A549 (cell line): ENCODE results near the gene SMAD9. TPM values are rescaled to one million over a fixed set of nuclear protein-coding genes. Genes with fewer than 3 reads are reported as not detected.

ENCODE experiments used
- ATAC-seq, 2 experiments: fragments of 200-7000 bp in 1 of 2; fragments of >200 bp in 1 of 2; cut with Nextera tagmentation in 1 of 2; cut with Tn5 transposase in 1 of 2; 3 replicates each; pipeline versions ENCODE4 v1.8.0 to v1.9.1; 2018 to 2020; ENCODE audit warnings: mild to moderate bottlenecking in 1 of 2, moderate library complexity in 1 of 2
- CTCF ChIA-PET: fragments of 300-600 bp; sonication (Branson Sonifier 250); formaldehyde crosslinking; extraction: SDS; loops from one replicate; lab custom pipeline; 2021; ENCODE audit warnings: antibody characterized with exemption, inconsistent platforms; lab: Yijun Ruan, JAX
- POLR2A ChIA-PET: fragments of 350-600 bp; formaldehyde crosslinking; extraction: SDS; loops from one replicate; lab custom pipeline; 2021; ENCODE audit warnings: antibody characterized with exemption, inconsistent platforms; lab: Yijun Ruan, JAX
- DNase-seq, 2 experiments: peaks; one replicate each; pipeline versions ENCODE4 v3.0.0 to v3.0.0-alpha.2; 2011 to 2016; ENCODE audit warnings: low read depth in 1 of 2, low spot score in 1 of 2
- FAIRE-seq: peaks from 2 replicates; lab custom pipeline; 2011; peaks lifted over from hg19 to GRCh38; lab: Jason Lieb, UNC
- H3K27ac ChIP-seq, 2 experiments: fragments of >200 bp; sonication (Bioruptor Twin); formaldehyde crosslinking; 3 replicates each; pipeline ENCODE4 v1.5.1; 2016 to 2017
- H3K4me1 ChIP-seq: fragments of >200 bp; sonication (Bioruptor Twin); formaldehyde crosslinking; 3 replicates; pipeline ENCODE4 v1.6.1; 2016
- H3K4me2 ChIP-seq: fragments of >200 bp; sonication (Bioruptor Twin); formaldehyde crosslinking; 3 replicates; pipeline ENCODE4 v1.6.1; 2016
- H3K4me3 ChIP-seq: fragments of >200 bp; sonication (Bioruptor Twin); formaldehyde crosslinking; 3 replicates; pipeline ENCODE4 v1.5.1; 2016
- H3K9me3 ChIP-seq: fragments of >200 bp; sonication (Bioruptor Twin); formaldehyde crosslinking; 3 replicates; pipeline ENCODE4 v1.6.1; 2016
- BHLHE40 ChIP-seq: IDR thresholded peaks from 2 replicates; pipeline ENCODE4 v1.6.1; 2012; ENCODE audit warnings: low read depth, low read length, inconsistent platforms
- CBX2 ChIP-seq: fragments of 200-600 bp; sonication (generic); IDR thresholded peaks from 2 replicates; pipeline ENCODE4 v1.6.1; 2016; ENCODE audit warnings: low read depth, mild to moderate bottlenecking, borderline replicate concordance
- CBX8 ChIP-seq: fragments of 200-600 bp; sonication (generic); IDR thresholded peaks from 2 replicates; pipeline ENCODE4 v1.6.1; 2016
- CEBPB ChIP-seq, 2 experiments: fragments of >200 bp in 1 of 2; sonication (Bioruptor Twin) in 1 of 2; formaldehyde crosslinking in 1 of 2; IDR thresholded peaks; 2 replicates each; pipeline ENCODE4 v1.6.1; 2012 to 2016
- CHD4 ChIP-seq: fragments of 200-600 bp; sonication (generic); IDR thresholded peaks from 2 replicates; pipeline ENCODE4 v1.6.1; 2016; ENCODE audit warnings: antibody characterized with exemption, mild to moderate bottlenecking, borderline replicate concordance
- ESRRA ChIP-seq: fragments of 150-350 bp; IDR thresholded peaks from 2 replicates; pipeline ENCODE4 v1.6.1; 2014; ENCODE audit warnings: mild to moderate bottlenecking, low read length, borderline replicate concordance
- HEYL ChIP-seq: fragments of 250-450 bp; sonication (Bioruptor Pico); IDR thresholded peaks from 2 replicates; pipeline ENCODE4 v1.8.0; 2021; ENCODE audit warnings: mild to moderate bottlenecking, moderate library complexity
- HOXA7 ChIP-seq: fragments of 250-450 bp; sonication (Bioruptor Pico); IDR thresholded peaks from 2 replicates; pipeline ENCODE4 v1.5.0; 2020; ENCODE audit warnings: mild to moderate bottlenecking, moderate library complexity
- JUNB ChIP-seq: fragments of >200 bp; sonication (Bioruptor Twin); formaldehyde crosslinking; IDR thresholded peaks from 2 replicates; pipeline ENCODE4 v1.6.1; 2016
- KDM5A ChIP-seq: fragments of 200-600 bp; sonication (generic); IDR thresholded peaks from 2 replicates; pipeline ENCODE4 v1.6.1; 2016; ENCODE audit warnings: antibody characterized with exemption, mild to moderate bottlenecking
- MAZ ChIP-seq: fragments of 150-350 bp; IDR thresholded peaks from 2 replicates; pipeline ENCODE4 v1.6.1; 2014; ENCODE audit warnings: antibody characterized with exemption, low read depth, low read length, borderline replicate concordance
- NFE2L2 ChIP-seq: fragments of 150-350 bp; conservative IDR thresholded peaks from 2 replicates; pipeline ENCODE4 v1.6.1; 2014; ENCODE audit warnings: low read length
- PHF8 ChIP-seq: fragments of 200-600 bp; sonication (generic); IDR thresholded peaks from 2 replicates; pipeline ENCODE4 v1.6.1; 2016; ENCODE audit warnings: low read depth, mild to moderate bottlenecking, antibody characterized with exemption, moderate library complexity, borderline replicate concordance
- POLR2A ChIP-seq: IDR thresholded peaks from 2 replicates; pipeline ENCODE4 v1.6.1; 2012; ENCODE audit warnings: mild to moderate bottlenecking, low read length
- RAD21 ChIP-seq, 2 experiments: fragments of >200 bp in 1 of 2; sonication (Bioruptor Twin) in 1 of 2; formaldehyde crosslinking in 1 of 2; IDR thresholded peaks in 1 of 2; conservative IDR thresholded peaks in 1 of 2; 2 replicates in 1 of 2; 3 replicates in 1 of 2; pipeline ENCODE4 v1.6.1; 2012 to 2018; ENCODE audit warnings: inconsistent platforms in 1 of 2
- RARB ChIP-seq: fragments of 250-450 bp; sonication (Bioruptor Pico); IDR thresholded peaks from 2 replicates; pipeline ENCODE4 v1.8.0; 2021; ENCODE audit warnings: mild to moderate bottlenecking, moderate library complexity
- SMC3 ChIP-seq: fragments of >200 bp; sonication (Bioruptor Twin); formaldehyde crosslinking; IDR thresholded peaks from 3 replicates; pipeline ENCODE4 v1.6.1; 2018; ENCODE audit warnings: inconsistent platforms
- SREBF2 ChIP-seq: fragments of 450-650 bp; IDR thresholded peaks from 2 replicates; pipeline ENCODE4 v1.6.1; 2014; ENCODE audit warnings: mild to moderate bottlenecking, moderate library complexity
- TP53 ChIP-seq: fragments of 250-450 bp; sonication (Bioruptor Pico); IDR thresholded peaks from 2 replicates; pipeline ENCODE4 v1.5.0; 2021; ENCODE audit warnings: mild to moderate bottlenecking, moderate library complexity
- ZFP36 ChIP-seq: fragments of 450-650 bp; IDR thresholded peaks from 2 replicates; pipeline ENCODE4 v1.6.1; 2014; ENCODE audit warnings: borderline replicate concordance; ENCODE audit not compliant: partially characterized antibody
- WGBS: methylation state at CpG from one replicate; pipeline ENCODE4 v1.1.6; 2017; ENCODE audit errors: missing lambda C conversion rate; 5-methylcytosine and 5-hydroxymethylcytosine counted together
- polyA plus RNA-seq, 4 experiments: library from polyadenylated mRNA; depleted of rRNA in 3 of 4; stranded (reverse); fragments of >200 nt; fragmentation: RNase III in 1 of 4; extraction: RNeasy Plus Mini Kit Qiagen cat#74134 plus additional on column Dnase treatment in 1 of 4; gene quantifications; 2 replicates in 3 of 4; 3 replicates in 1 of 4; pipeline ENCODE4 v1.2.3, GENCODE V29; 2011 to 2017
- TF ChIP-seq, protein P1 (sequence below): fragments of 250-450 bp; sonication (Bioruptor Pico); IDR thresholded peaks from 2 replicates; pipeline ENCODE4 v1.5.0; 2020; ENCODE audit warnings: low read depth, mild to moderate bottlenecking, moderate library complexity
- TF ChIP-seq, protein P2 (sequence below): fragments of 450-650 bp; IDR thresholded peaks from 2 replicates; pipeline ENCODE4 v1.6.1; 2014; ENCODE audit warnings: antibody characterized with exemption
- TF ChIP-seq, protein P3 (sequence below): fragments of 200-600 bp; sonication (generic); IDR thresholded peaks from 2 replicates; pipeline ENCODE4 v1.6.1; 2016; ENCODE audit warnings: antibody characterized with exemption, mild to moderate bottlenecking, moderate library complexity
- TF ChIP-seq, protein P4 (sequence below): IDR thresholded peaks from 2 replicates; pipeline ENCODE4 v1.6.1; 2012
- TF ChIP-seq, protein P5 (sequence below): fragments of >200 bp; sonication (Bioruptor Twin); formaldehyde crosslinking; IDR thresholded peaks from 3 replicates; pipeline ENCODE4 v1.6.1; 2016

The SMAD9 gene
- polyA plus RNA-seq, 2 of the 4 experiments (the other 2 are of a cell fraction), result 0.04 to 0.06 TPM

DNA sequence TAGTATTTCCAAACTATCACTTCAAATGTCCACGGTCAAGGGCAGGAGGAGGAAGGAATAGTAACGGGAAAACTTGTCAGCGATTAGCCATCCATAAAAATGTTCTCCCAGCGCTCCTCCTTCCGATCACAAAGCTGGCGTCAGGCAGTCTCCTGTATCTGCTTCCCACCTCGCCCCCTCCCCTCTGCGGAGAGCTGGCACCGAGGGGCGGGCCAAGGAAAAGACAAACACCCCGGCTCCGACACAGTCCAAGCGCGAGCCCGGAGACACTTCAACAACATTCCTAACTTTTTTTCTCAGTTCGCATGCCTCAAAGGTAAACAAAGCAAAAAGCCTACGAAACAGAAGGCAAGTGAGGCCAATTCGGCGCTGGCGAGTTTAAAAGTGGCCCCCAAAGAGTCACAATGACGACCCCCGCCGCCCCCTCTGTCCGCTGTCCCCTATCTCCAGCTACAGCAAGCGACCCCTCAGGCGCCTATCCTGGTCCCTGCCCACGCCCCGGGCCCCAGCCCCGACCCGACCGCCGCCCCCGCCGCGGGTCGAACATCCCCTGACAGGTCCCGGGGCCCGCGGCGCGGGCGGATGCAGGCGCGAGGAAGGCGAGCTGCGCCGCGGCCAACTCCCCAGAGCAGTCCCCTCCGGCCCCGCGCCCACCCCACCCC lies 736 bp downstream of the SMAD9 start:
- ChIA-PET CTCF (no interaction called here), POLR2A (no interaction called here)
- no peaks in the 10 kb centered on the region for H3K9me3 ChIP-seq
- peak overlapping the region; percentile 56 for H3K4me3 ChIP-seq
- WGBS, result 10% methylated on average over 16 of the region's 51 CpGs
- FAIRE-seq (no peak), DNase-seq (no peak)
- peak overlapping the region; percentile 95 for H3K4me2 ChIP-seq
- H3K4me1 ChIP-seq, result no peaks in the 10 kb centered on the region
- peak overlapping the region in 1 of 2 experiments; percentile 79; a peak in 3 of 6 replicates for H3K27ac ChIP-seq
- TF ChIP-seq HEYL (CRISPR knock-in tag) (no peak), MAZ (no peak), SREBF2 (no peak), RAD21 (conservative IDR thresholded peaks at IDR 0.05 in 1 of 2, IDR thresholded peaks at IDR 0.05 in 1 of 2) (no peak), PHF8 (no peak), ESRRA (no peak), CHD4 (no peak), POLR2A (no peak), BHLHE40 (no peak)
- TF ChIP-seq, protein P1, sequence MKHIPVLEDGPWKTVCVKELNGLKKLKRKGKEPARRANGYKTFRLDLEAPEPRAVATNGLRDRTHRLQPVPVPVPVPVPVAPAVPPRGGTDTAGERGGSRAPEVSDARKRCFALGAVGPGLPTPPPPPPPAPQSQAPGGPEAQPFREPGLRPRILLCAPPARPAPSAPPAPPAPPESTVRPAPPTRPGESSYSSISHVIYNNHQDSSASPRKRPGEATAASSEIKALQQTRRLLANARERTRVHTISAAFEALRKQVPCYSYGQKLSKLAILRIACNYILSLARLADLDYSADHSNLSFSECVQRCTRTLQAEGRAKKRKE (CRISPR knock-in tag), result no peak
- TF ChIP-seq, protein P2, sequence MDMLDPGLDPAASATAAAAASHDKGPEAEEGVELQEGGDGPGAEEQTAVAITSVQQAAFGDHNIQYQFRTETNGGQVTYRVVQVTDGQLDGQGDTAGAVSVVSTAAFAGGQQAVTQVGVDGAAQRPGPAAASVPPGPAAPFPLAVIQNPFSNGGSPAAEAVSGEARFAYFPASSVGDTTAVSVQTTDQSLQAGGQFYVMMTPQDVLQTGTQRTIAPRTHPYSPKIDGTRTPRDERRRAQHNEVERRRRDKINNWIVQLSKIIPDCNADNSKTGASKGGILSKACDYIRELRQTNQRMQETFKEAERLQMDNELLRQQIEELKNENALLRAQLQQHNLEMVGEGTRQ, result no peak
- TF ChIP-seq, protein P3, sequence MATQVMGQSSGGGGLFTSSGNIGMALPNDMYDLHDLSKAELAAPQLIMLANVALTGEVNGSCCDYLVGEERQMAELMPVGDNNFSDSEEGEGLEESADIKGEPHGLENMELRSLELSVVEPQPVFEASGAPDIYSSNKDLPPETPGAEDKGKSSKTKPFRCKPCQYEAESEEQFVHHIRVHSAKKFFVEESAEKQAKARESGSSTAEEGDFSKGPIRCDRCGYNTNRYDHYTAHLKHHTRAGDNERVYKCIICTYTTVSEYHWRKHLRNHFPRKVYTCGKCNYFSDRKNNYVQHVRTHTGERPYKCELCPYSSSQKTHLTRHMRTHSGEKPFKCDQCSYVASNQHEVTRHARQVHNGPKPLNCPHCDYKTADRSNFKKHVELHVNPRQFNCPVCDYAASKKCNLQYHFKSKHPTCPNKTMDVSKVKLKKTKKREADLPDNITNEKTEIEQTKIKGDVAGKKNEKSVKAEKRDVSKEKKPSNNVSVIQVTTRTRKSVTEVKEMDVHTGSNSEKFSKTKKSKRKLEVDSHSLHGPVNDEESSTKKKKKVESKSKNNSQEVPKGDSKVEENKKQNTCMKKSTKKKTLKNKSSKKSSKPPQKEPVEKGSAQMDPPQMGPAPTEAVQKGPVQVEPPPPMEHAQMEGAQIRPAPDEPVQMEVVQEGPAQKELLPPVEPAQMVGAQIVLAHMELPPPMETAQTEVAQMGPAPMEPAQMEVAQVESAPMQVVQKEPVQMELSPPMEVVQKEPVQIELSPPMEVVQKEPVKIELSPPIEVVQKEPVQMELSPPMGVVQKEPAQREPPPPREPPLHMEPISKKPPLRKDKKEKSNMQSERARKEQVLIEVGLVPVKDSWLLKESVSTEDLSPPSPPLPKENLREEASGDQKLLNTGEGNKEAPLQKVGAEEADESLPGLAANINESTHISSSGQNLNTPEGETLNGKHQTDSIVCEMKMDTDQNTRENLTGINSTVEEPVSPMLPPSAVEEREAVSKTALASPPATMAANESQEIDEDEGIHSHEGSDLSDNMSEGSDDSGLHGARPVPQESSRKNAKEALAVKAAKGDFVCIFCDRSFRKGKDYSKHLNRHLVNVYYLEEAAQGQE, result no peak
- TF ChIP-seq, protein P4, sequence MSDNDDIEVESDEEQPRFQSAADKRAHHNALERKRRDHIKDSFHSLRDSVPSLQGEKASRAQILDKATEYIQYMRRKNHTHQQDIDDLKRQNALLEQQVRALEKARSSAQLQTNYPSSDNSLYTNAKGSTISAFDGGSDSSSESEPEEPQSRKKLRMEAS, result no peak
- TF ChIP-seq, all 56 proteins: peak for 0
- peak; percentile 22 to 65; a peak in 3 of 6 replicates for ATAC-seq

DNA sequence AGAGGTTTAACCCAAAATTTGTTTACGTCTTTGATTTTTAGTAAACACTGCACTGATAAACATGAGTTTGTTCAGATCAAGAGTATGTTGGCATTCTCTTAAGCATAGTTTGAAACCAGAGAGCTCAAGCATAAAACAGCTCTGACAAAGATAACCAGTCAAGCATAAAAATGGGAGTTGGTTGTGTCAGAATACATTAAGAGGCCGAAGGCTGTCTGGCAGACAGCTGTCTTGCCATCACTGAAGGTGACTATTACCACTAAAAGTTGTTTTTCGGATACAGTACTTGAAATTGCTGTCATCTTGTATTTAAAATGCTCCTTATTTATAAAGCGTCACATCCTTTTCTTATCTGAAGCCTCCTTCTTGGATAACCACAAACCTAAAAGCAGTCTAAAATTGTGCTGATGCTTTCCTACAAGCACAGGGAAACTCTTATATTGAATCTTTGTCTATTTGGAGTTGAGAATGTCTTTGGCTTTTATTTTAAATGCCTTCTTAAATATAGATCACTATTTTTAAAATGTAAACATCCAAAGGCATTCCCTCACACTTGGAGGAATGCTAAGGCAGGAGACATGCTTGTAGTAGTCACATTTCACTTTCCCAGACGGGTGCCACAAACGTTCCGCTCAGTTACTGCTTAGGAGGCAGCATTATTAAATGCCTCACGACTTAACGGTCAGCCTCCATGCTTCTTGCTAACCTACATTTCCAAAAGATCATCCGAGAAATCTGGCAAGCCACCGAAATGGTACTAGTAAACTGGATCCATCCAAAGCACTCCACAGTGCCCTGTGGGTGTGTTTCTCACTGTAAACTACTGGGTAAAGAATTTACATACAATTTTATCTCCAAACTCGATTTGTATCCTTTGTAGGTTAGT lies 1.5 kb downstream of the SMAD9 start:
- Histone ChIP-seq H3K4me1 (no peaks in the 10 kb centered on the region), H3K9me3 (no peaks in the 10 kb centered on the region), H3K27ac (no peak overlapping the region), H3K4me3 (peak overlapping the region; percentile 56; the same call in 2 of the 3 replicates), H3K4me2 (peak overlapping the region; percentile 95)
- peak in 1 of 2 experiments; percentile 30; a peak in 2 of 6 replicates for ATAC-seq
- TF ChIP-seq ZFP36 (no peak), SREBF2 (no peak), HEYL (CRISPR knock-in tag) (no peak), JUNB (no peak), RARB (CRISPR knock-in tag) (no peak), HOXA7 (CRISPR knock-in tag) (no peak), CBX2 (no peak), SMC3 (no peak), CEBPB (IDR thresholded peaks at IDR 0.05) (no peak), KDM5A (no peak), TP53 (CRISPR knock-in tag) (no peak), CBX8 (no peak), NFE2L2 (no peak)
- TF ChIP-seq, protein P5, sequence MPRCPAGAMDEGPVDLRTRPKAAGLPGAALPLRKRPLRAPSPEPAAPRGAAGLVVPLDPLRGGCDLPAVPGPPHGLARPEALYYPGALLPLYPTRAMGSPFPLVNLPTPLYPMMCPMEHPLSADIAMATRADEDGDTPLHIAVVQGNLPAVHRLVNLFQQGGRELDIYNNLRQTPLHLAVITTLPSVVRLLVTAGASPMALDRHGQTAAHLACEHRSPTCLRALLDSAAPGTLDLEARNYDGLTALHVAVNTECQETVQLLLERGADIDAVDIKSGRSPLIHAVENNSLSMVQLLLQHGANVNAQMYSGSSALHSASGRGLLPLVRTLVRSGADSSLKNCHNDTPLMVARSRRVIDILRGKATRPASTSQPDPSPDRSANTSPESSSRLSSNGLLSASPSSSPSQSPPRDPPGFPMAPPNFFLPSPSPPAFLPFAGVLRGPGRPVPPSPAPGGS, result no peak
- TF ChIP-seq, all 56 proteins: peak for 0
- POLR2A ChIA-PET, result no interaction called here
- 72% methylated on average over 12 of the region's 12 CpGs for WGBS
- FAIRE-seq, result no peak
- CTCF ChIA-PET, result no interaction called here
- no peak for DNase-seq
